WTC11 (cell line): ENCODE results near the gene MICAL1. TPM values are rescaled to one million over a fixed set of nuclear protein-coding genes. Genes with fewer than 3 reads are reported as not detected.

Experiments
- total RNA-seq: library from RNA; stranded (reverse); gene quantifications from 3 replicates; pipeline ENCODE4 v1.2.3, GENCODE V29; 2021

MICAL1 gene
- total RNA-seq, 1 experiment from 2014 or later, result 57.4 TPM

Other genes starting within 250 kb of the MICAL1 start
- 74.9 to 80.2 TPM (median 79.8 TPM) in 3 replicates for gene CD164, start 73.3 kb downstream of the MICAL1 start, total RNA-seq
- gene PPIL6, start 15.1 kb downstream of the MICAL1 start, total RNA-seq, result 0.61 to 0.76 TPM (median 0.69 TPM) in 3 replicates
- gene SMPD2, start 15.0 kb downstream of the MICAL1 start, total RNA-seq, result 11.2 to 13.1 TPM (median 12.2 TPM) in 3 replicates
- gene ZBTB24, start 27.4 kb upstream of the MICAL1 start, total RNA-seq, result 13.7 to 14.7 TPM (median 14.6 TPM) in 3 replicates
- gene AK9, start 235.4 kb upstream of the MICAL1 start, total RNA-seq, result 3.7 to 4.6 TPM (median 4.3 TPM) in 3 replicates
- gene FIG4, start 235.5 kb upstream of the MICAL1 start, total RNA-seq, result 21.3 to 24.8 TPM (median 24.3 TPM) in 3 replicates